H1 (cell line): ENCODE results near the gene SLC7A14. TPM values are rescaled to one million over a fixed set of nuclear protein-coding genes. Genes with fewer than 3 reads are reported as not detected.

ENCODE experiments used
- FOSL1 ChIP-seq: IDR thresholded peaks from 2 replicates; pipeline ENCODE4 v1.6.1; 2011; ENCODE audit warnings: mild to moderate bottlenecking, low read depth, low read length, moderate library complexity; ENCODE audit not compliant: insufficient read depth
- NRF1 ChIP-seq: IDR thresholded peaks from 2 replicates; pipeline ENCODE4 v1.6.1; 2011; ENCODE audit warnings: mild to moderate bottlenecking, low read depth, low read length, improper control_type of control experiment
- SRF ChIP-seq: IDR thresholded peaks from 2 replicates; pipeline ENCODE4 v1.6.1; 2011; ENCODE audit warnings: mild to moderate bottlenecking, low read depth, low read length, moderate library complexity
- ZNF274 ChIP-seq: IDR thresholded peaks from 2 replicates; pipeline ENCODE4 v1.7.0; 2012; ENCODE audit warnings: low read length, borderline replicate concordance; ENCODE audit errors: extremely low read depth
- polyA plus RNA-seq, 7 experiments: library from polyadenylated mRNA; depleted of rRNA in 3 of 7; stranded (reverse) in 5 of 7; unstranded in 2 of 7; fragments of >200 nt in 5 of 7; fragments of 200-250 nt in 2 of 7; gene quantifications; 1 replicate in 5 of 7; 2 replicates in 1 of 7; 4 replicates in 1 of 7; pipeline versions ENCODE4 v1.2.1 to v1.2.3, GENCODE V29; 2011 to 2013; ENCODE audit warnings: missing spikeins in 2 of 7, mixed read lengths in 2 of 7
- total RNA-seq: library from RNA; stranded (reverse); fragmentation: NEBNext Ultra II Directional; extraction: Animal tissue kit (Norgen Biotek cat#: 25700); gene quantifications from 2 replicates; pipeline ENCODE4 v1.2.1, GENCODE V29; 2021

The SLC7A14 gene
- total and polyA plus RNA-seq, 2 of the 8 experiments (the other 6 are each of a cell fraction or from before 2014, with no cell fraction given), result 0.21 to 0.95 TPM

DNA sequence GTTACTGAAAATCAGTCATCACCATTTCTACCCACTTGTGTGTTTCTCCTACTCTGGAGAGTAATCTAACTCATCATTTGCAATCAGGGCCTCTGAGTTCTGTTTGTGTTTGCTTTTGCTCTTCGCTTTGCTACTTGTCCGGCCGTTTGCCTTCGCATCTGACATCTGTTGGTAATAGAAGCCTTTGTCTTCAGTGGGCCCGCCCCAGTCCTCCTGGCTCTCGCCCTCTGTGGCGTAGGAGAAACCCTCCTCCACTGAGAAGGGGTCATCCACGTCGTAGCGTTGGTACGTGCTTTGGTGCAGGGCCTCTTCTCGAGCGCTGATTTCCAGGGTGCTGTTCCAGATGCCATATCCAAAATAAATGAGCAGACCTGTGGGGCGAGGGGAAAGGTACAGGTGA is 118.9 kb downstream of the SLC7A14 start (continued):
- no peak for TF ChIP-seq FOSL1
- no peak for TF ChIP-seq SRF
- no peak for TF ChIP-seq ZNF274
- TF ChIP-seq NRF1, result no peak
